ENCODE data around the gene AKR1B1.

AKR1B1 gene

GRCh38 chr7:134406431-134406830, 52.5 kb downstream of the AKR1B1 start:
- DNase-seq: no peak

DNA sequence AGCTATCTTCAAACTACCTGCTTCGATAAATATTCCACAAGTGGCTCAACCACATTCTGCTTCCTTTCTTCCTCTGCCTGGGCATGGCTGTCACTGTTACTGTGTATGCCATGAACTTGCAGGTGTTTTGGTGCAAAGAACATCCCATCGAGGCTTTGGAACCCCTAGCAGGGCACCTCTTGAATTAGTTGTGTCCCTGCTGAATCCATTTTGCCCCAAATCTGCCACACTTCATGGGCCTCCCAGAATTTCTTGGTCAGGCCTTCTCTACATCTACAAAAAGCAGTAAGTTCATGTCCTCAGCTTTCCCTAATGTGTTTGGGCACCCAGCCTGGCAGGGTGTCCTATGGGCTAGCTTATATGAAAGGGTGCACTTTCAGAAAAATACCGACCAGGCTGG, 53.6 kb downstream of the AKR1B1 start:
- DNase-seq: no peak

- DNase-seq: no peak
Observed at GRCh38 chr7:134403062-134403461, 55.8 kb downstream of the AKR1B1 start.

DNA sequence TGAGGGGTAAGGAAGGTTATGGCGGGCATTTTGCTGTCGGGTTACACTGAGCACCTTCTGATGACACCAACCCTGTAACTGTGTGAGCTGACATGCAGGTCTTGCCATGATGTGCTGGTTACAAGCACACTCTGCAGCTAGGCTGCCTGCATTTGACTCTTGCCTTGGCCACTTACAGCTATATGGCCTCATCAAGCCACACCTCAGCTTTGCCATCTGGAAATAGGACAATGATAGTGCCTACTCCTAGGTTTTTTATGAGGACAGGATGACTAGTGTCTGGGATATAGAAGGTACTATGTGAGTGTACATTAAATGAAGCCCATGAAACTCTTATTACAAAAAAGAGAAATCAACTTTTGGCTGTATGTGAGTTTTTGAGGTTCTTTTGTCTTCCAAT, 58.0 kb downstream of the AKR1B1 start:
- DNase-seq: no peak

DNA sequence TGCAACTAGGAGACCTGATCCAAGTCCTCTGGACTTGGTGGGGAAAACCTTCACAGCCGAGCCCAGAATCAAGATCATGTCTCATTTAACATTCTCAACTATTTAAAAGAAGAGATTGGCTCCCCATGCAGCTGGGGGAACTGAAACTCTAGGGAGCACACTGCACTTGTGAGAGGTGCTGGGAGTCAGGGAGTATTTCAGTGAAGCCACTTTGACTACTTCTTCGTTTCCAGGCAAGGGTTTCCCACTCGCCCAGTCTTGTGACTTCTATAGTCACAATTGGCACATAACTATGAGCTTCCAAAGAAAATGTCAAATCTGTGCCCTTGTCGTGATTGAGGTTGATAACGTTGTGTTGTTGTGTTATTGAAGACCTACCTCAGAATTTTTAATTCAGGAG, 62.9 kb downstream of the AKR1B1 start:
- DNase-seq: no peak

DNA sequence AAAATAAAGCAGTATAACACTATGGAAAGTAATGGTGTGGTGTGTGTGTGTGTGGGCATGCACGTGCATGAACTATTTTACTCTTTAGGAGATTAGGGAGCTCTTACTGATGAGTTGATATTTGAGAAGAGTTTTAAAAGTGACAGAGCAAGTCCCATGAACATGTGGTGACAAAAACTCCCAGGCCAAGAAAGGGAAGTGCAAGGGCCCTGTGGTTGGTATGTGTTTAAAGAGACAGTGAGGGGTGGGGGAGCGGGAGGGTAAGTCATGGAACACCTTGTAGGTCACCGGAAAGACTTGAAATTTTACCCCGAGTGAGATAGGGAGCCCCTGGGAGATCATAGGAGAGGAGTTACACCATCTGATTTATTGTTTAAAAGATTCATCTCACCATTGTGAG, 63.3 kb downstream of the AKR1B1 start:
- no peak for DNase-seq

DNA sequence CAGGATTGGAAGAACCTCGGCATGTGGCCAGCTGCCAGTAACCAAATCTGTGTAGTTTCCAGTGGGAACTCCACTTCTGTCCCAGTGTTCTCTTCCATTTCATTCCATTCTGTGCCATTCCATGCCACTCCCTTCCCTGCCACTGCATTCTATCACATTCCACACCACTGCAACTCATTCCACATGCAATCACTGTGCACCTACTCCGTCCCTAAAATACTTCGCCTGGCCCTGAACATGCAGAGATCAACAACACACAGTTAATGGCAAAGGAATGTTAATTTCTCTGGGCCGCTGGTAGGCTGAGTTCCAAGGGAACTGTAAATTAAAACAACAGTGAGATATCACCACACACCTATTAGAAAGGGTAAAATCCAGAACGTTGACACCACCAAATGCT, 64.8 kb downstream of the AKR1B1 start:
- no peak for DNase-seq
